Smooth muscle cell (in vitro differentiated cells): Measurements from ENCODE around the gene BATF. TPM values are rescaled to one million over a fixed set of nuclear protein-coding genes. Genes with fewer than 3 reads are reported as not detected.

Experiments used
- DNase-seq: peaks from one replicate; lab custom pipeline; 2025; ENCODE audit not compliant: unreplicated experiment; lab: John Stamatoyannopoulos, UW
- H2AFZ ChIP-seq: fragments of 200-600 bp; sonication (generic); 2 replicates; pipeline ENCODE4 v1.6.0; 2016; ENCODE audit warnings: antibody characterized with exemption, low read depth, mild to moderate bottlenecking
- H3F3A ChIP-seq: fragments of 200-600 bp; sonication (generic); 2 replicates; pipeline ENCODE4 v1.6.0; 2017; ENCODE audit warnings: antibody characterized with exemption, low read depth
- H3K27ac ChIP-seq: fragments of 200-600 bp; sonication (generic); 2 replicates; pipeline ENCODE4 v1.5.1; 2016; ENCODE audit warnings: low read depth, mild to moderate bottlenecking
- H3K27me3 ChIP-seq: fragments of 200-600 bp; sonication (generic); 2 replicates; pipeline ENCODE4 v1.6.1; 2016; ENCODE audit warnings: low read depth, mild to moderate bottlenecking
- H3K36me3 ChIP-seq: fragments of 200-600 bp; sonication (generic); 2 replicates; pipeline ENCODE4 v1.5.1; 2016; ENCODE audit warnings: low read depth
- H3K4me1 ChIP-seq: fragments of 200-600 bp; sonication (generic); 2 replicates; pipeline ENCODE4 v1.5.1; 2016; ENCODE audit warnings: low read depth
- H3K4me2 ChIP-seq: fragments of 200-600 bp; sonication (generic); 2 replicates; pipeline ENCODE4 v1.6.0; 2016; ENCODE audit warnings: mild to moderate bottlenecking
- H3K4me3 ChIP-seq: fragments of 200-600 bp; sonication (generic); 2 replicates; pipeline ENCODE4 v1.5.1; 2016; ENCODE audit warnings: mild to moderate bottlenecking
- H3K79me2 ChIP-seq: fragments of 200-600 bp; sonication (generic); 2 replicates; pipeline ENCODE4 v1.6.0; 2016; ENCODE audit warnings: low read depth, mild to moderate bottlenecking
- H3K9ac ChIP-seq: fragments of 200-600 bp; sonication (generic); 2 replicates; pipeline ENCODE4 v1.6.0; 2016; ENCODE audit warnings: low read depth
- H3K9me3 ChIP-seq: fragments of 200-600 bp; sonication (generic); replicated peaks from 2 replicates; pipeline ENCODE4 v1.5.1; 2016; ENCODE audit warnings: low read depth
- H4K20me1 ChIP-seq: fragments of 200-600 bp; sonication (generic); 2 replicates; pipeline ENCODE4 v1.6.0; 2016; ENCODE audit warnings: low read depth
- CTCF ChIP-seq: fragments of 200-600 bp; sonication (generic); IDR thresholded peaks from 2 replicates; pipeline ENCODE4 v1.5.1; 2017; ENCODE audit warnings: borderline replicate concordance, mild to moderate bottlenecking, antibody characterized with exemption; ENCODE audit not compliant: insufficient read depth, poor library complexity, severe bottlenecking
- WGBS: methylation state at CpG from one replicate; pipeline ENCODE4 v1.1.7; 2016; ENCODE audit warnings: low lambda C conversion rate; 5-methylcytosine and 5-hydroxymethylcytosine counted together
- polyA plus RNA-seq: library from polyadenylated mRNA; unstranded; fragments of >200 nt; fragmentation: Nextera tagmentation; extraction: Ambion mirVana; gene quantifications from 2 replicates; pipeline ENCODE4 v1.2.1, GENCODE V29; 2016
- total RNA-seq: library from RNA; depleted of rRNA; stranded (reverse); fragments of >200 nt; gene quantifications from 2 replicates; pipeline ENCODE4 v1.2.3, GENCODE V29; 2014

Gene BATF
- total and polyA plus RNA-seq, 2 experiments from 2014 or later = not detected

- Histone ChIP-seq H2AFZ (no peak overlapping the region), H3K9ac (no peak overlapping the region), H3K9me3 (no peaks in the 10 kb centered on the region), H3F3A (no peaks in the 10 kb centered on the region), H3K79me2 (no peaks in the 10 kb centered on the region), H3K27me3 (no peaks in the 10 kb centered on the region), H3K4me1 (no peaks in the 10 kb centered on the region), H4K20me1 (no peaks in the 10 kb centered on the region), H3K4me3 (no peak overlapping the region), H3K4me2 (no peak overlapping the region), H3K36me3 (no peaks in the 10 kb centered on the region), H3K27ac (no peak overlapping the region)
- 94% methylated on average over 9 of the region's 9 CpGs for WGBS
- no peak for DNase-seq
- no peak for TF ChIP-seq CTCF
Measured at GRCh38 chr14:75492832-75493591, 29.3 kb upstream of the BATF start.

GRCh38 chr14:75493592-75494087 is 28.6 kb upstream of the BATF start:
- no peak overlapping the region for H3K4me3 ChIP-seq
- DNase-seq = no peak
- H3K36me3 ChIP-seq = no peaks in the 10 kb centered on the region
- H2AFZ ChIP-seq = no peak overlapping the region
- no peak overlapping the region for H3K4me2 ChIP-seq
- H3F3A ChIP-seq = no peaks in the 10 kb centered on the region
- TF ChIP-seq CTCF = no peak
- 85% methylated on average over 8 of the region's 8 CpGs for WGBS
- no peaks in the 10 kb centered on the region for H3K79me2 ChIP-seq
- no peaks in the 10 kb centered on the region for H4K20me1 ChIP-seq
- no peak overlapping the region for H3K9ac ChIP-seq
- no peaks in the 10 kb centered on the region for H3K27me3 ChIP-seq
- no peak overlapping the region for H3K27ac ChIP-seq
- no peaks in the 10 kb centered on the region for H3K4me1 ChIP-seq
- H3K9me3 ChIP-seq = no peaks in the 10 kb centered on the region

GRCh38 chr14:75494896-75495295 is 27.4 kb upstream of the BATF start:
- H3K4me2 ChIP-seq = no peak overlapping the region
- H3K4me1 ChIP-seq = no peaks in the 10 kb centered on the region
- H4K20me1 ChIP-seq = no peaks in the 10 kb centered on the region
- no peak for DNase-seq
- no peak overlapping the region for H3K27ac ChIP-seq
- TF ChIP-seq CTCF = no peak
- WGBS = 93% methylated on average over 5 of the region's 5 CpGs
- H2AFZ ChIP-seq = no peak overlapping the region
- no peaks in the 10 kb centered on the region for H3F3A ChIP-seq
- H3K36me3 ChIP-seq = no peaks in the 10 kb centered on the region
- H3K9me3 ChIP-seq = no peaks in the 10 kb centered on the region
- H3K27me3 ChIP-seq = no peaks in the 10 kb centered on the region
- no peak overlapping the region for H3K9ac ChIP-seq
- no peak overlapping the region for H3K4me3 ChIP-seq
- H3K79me2 ChIP-seq = no peaks in the 10 kb centered on the region

GRCh38 chr14:75495399-75495798 is 26.9 kb upstream of the BATF start:
- no peaks in the 10 kb centered on the region for H4K20me1 ChIP-seq
- H3K9ac ChIP-seq = no peak overlapping the region
- no peaks in the 10 kb centered on the region for H3F3A ChIP-seq
- no peaks in the 10 kb centered on the region for H3K79me2 ChIP-seq
- no peak overlapping the region for H3K4me2 ChIP-seq
- no peak for TF ChIP-seq CTCF
- no peaks in the 10 kb centered on the region for H3K27me3 ChIP-seq
- no peaks in the 10 kb centered on the region for H3K4me1 ChIP-seq
- no peak overlapping the region for H3K4me3 ChIP-seq
- H3K36me3 ChIP-seq = no peaks in the 10 kb centered on the region
- no peaks in the 10 kb centered on the region for H3K9me3 ChIP-seq
- 92% methylated on average over 3 of the region's 3 CpGs for WGBS
- no peak overlapping the region for H2AFZ ChIP-seq
- no peak for DNase-seq
- H3K27ac ChIP-seq = no peak overlapping the region
